Stimulated activated CD4-positive, alpha-beta T cell treated with anti-CD3 and anti-CD28 coated beads, Interleukin-4, amount 100 ng/mL, for 4 hours (primary cell): Measurements from ENCODE around the gene EXOC3.
"Not testable (repeated sequence)": the region's sequence is repeated elsewhere in the genome, so short reads cannot be mapped to it uniquely, and the experiment has no call there.

Experiments
- DNase-seq, 2 experiments: peaks; one replicate each; pipeline ENCODE4 v3.0.0-alpha.2; 2020

EXOC3 gene

DNA sequence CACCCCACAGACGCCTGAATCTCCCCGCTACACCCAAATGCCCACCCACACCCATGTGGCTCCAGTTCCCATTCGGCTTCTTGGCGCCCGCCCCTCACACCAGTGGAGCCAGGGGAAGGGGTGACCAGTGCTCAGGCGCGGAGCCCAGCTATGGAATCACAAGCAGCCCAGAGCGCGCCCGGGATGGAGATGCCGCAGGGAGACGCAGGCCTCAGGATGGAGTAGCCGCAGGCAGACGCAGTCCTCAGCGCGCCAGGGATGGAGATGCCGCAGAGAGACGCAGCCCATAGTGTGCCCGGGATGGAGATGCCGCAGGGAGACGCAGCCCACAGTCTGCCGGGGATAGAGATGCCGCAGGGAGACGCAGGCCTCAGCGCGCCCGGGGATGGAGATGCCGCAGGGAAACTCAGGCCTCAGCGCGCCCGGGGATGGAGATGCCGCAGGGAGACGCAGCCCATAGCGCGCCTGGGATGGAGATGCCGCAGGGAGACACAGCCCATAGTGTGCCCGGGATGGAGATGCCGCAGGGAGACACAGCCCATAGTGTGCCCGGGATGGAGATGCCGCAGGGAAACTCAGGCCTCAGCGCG lies 65.1 kb downstream of the EXOC3 start:
- DNase-seq: not testable (repeated sequence)

DNA sequence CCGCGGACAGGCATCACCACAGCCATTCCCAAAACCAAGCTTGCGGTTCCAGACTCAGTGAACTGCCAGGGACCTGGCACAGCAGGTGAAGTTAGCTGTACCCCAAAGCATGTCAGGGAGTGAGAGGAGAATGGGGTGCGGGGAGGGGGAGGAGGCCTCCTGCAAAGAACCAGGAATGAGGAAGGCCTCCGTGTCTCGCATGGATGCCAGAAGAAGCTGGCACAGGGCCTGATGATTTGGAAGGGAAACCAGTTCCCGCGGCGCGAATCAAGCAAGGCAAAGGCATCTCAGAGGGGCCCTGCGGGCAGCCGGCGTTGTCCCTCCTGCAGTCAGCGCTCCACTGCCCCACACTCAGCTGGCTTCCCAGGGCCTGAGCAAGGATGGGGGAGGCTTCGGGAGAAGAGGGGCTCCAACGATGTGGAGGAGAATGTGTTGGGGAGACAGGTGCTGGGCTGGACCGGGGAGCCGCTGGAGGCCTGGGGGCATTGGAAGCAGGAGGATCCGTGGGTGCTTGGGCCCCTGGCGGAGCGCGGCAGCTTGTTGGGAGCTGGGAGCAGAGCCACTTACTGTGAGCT lies 66.7 kb downstream of the EXOC3 start:
- DNase-seq: no peak

DNA sequence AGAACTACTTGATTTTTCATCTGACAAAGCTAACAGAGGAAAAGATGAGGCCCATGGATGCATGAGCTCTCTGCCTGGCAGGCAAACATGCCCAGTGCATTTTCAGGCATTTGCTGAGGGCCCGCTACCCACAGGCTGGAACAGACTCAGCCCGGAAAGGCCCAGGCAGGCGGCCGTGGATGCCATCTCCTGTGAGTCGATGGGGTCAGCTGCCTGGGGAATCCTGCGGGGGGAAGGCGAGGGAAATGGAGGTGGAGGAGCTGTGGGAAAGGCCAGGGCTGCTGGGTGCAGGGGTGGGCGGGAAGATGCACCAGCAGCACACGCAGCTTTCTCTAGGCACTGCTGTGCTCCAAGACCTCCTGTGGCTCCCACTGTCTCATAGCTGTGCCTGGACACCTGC lies 67.5 kb downstream of the EXOC3 start:
- no peak for DNase-seq

DNA sequence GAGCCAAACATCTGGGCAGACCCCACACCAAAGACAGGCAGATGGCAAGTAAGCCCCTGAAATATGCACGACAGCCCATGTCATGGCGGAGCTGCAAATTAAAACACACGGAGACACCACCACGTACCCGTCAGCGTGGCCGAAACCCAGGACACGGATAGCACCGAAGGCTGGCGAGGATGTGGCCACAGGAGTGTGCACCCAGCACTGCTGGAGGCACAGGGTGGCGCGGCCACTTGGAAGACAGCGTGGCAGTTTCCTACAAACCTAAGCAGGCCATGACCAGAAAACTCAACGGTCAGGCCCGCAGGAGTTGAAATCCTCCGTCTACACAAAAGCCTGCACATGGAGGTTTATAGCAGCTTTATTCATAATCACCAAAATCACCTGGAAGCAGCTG lies 68.5 kb downstream of the EXOC3 start:
- no peak for DNase-seq

DNA sequence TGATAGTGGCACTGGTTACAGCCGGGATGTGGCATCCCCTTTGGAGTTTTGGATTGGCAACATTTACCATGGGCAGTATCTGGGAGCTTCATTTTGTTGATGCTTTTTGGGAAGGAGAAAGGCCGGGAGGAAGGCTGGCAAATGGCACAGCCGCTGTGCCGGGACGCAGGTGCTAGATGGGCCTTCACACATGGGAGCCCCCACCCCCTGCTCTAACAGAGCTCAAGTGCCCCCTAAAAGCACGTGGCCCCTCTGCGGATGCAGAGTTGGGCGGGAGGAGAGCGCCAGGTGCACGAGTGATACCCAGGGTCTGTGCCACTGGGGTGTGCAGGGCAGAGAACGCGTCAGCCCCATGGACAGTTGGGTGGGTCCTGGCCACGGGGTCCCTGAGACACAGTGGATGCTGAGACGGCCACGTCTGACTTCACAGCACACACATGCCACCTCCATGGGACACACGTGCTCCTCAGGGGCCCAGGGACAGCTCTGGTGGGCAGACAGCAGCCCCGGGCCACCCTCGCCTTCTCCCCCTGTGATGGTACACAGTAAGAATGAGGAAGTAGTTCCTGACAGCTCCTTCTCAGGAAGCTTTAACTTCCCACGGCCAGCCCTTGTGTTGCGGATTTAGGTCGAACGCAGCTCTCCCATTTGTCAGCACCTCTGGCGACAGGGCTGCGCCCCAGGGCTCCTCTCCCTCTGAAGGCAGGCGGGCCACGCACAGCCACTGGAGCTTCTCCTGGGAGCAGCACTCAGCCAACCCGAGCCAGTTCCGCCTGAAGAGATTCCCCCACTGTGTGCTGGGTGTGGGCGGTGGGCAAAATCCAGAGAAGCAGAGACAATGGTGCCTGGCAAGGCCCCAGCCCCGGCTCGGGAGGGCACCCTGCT lies 70.5 kb downstream of the EXOC3 start:
- DNase-seq: no peak

DNA sequence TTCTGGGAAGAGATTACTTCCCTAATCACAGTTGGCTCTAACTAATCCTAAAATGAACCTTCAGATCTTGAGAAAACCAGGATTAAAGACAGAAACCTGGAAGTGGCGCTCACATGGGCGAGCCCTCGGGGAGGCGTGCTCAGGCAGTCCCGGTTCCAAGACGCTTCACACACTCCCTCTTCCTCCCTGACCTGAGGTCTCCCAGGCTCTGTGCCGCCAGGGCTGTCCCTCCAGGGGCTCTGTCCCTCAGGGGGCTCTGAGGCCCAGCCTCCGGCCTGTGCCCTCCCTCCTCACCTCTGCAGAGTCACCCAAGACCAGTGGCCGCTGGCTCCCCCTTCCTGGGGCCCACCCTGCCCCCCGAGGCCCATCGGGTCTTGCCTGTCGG lies 71.1 kb downstream of the EXOC3 start:
- no peak for DNase-seq

DNA sequence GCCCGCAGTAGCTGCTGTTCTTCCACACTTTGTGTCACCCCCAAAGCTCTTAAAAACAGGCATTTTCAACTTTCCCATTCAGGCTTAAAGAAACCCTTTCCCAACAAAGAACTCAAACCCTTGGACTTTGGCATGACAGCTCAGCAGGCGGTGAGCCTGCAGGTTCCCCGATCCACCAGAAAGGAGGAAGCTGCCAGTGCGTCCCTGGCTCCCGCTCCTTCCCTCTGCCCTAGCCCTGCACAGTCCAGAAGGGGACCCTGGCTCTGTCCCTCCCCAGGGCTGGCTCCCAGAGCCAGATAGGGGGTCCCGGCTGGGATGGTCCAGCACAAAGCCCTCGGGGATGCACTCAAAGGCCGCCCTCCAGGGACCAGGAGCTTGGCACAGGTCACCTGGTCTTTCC lies 71.7 kb downstream of the EXOC3 start:
- DNase-seq: no peak

DNA sequence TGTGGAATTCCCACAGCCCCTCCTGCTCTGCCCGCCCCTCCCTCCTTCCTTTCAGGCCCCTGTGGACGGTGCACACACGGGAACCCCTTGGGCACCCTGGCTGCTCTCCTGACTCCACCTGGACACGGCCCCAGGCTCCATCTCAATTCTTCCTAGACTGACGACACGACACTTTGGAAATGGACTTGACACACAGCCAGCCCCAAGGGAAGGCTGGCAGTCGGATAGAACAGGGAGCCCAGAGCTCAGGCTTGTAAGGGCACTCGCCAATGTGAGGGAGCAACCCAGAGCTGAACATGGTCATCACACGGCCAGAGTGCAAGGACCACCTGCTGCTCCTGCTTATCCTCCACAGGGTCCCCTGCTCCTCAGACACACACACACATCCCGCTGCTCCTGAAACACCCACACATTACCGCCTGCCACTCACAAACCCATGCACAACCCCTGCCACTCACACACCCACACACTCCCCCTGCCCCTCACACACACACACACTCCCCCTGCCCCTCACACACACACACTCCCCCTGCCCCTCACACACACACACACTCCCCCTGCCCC lies 72.4 kb downstream of the EXOC3 start:
- DNase-seq: no peak

DNA sequence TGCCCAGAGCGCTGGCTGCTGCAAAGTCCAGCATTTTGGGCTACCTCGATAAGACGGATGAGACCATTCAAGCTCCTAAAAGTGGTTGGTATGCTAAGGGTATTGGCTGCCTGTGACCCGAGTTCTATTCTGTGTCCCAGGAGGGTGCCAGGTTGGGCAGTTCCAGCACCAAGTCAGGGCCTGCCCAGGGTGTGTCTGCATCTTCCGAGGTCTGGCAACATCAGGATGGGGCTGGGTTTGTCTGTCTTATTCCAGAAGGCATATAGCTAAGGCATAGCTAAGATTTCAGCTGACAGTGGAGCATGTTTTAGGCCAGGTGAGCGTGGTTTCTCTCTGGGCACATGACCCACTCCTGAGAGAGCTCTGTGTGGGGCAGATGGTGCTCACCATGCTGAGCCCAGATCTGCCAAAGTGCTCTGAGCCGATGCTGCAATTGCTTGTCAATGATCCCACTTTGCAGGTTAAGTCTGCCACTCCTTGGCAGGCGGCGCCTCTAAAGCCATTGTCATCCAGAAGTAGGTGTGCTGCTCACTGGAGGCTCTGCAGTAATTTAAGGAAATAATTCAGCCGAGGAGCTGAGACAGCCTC lies 73.5 kb downstream of the EXOC3 start:
- DNase-seq: no peak
